ENCODE measurements around the gene SCN11A. TPM values are rescaled to one million over a fixed set of nuclear protein-coding genes. Genes with fewer than 3 reads are reported as not detected.

Gene SCN11A
- total and polyA plus RNA-seq, 9 of the 15 experiments (the other 6 are each of a cell fraction or from before 2014, with no cell fraction given) = 0.01 to 0.05 (median 0.04) TPM; not detected in 6

DNA sequence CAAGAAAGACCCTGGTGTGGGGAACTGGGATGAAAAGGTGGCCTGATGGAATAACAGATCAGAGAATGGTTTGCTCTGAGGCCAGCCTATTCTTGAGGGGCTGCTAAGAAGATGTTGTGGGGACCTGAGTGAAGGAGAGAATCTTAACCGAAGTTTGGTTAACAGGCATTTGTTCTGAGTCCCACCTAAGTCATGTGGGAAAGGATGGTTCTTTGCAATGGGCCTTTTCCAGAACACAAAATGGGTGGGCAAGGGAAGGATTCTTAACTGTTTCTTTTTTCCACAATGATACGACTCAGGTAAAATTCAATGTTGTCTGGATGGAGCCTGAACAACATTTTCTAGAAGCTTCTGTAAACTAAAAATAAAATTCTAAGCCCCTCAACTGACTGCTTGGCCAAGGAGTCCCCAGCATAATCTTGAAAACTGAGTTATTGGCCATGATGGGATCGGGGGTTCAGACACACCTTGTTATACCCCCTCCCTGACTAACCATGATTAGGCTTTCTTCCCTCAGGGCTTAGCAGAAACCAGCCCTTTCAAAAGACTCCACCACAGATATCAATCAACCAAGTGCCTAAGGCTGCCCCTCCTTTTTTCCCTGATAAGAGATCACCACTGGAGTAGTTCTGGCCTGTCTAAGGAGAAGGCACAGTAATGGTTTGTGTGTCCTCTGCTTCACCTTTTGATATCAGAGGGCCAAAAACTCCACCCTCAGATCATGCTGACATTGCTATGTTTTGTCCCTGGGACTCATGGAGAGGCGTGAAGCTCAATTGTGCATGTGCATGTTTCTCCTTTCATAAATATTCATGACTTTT, 30.1 kb downstream of the SCN11A start (continued):
- TF ChIP-seq, protein P1, sequence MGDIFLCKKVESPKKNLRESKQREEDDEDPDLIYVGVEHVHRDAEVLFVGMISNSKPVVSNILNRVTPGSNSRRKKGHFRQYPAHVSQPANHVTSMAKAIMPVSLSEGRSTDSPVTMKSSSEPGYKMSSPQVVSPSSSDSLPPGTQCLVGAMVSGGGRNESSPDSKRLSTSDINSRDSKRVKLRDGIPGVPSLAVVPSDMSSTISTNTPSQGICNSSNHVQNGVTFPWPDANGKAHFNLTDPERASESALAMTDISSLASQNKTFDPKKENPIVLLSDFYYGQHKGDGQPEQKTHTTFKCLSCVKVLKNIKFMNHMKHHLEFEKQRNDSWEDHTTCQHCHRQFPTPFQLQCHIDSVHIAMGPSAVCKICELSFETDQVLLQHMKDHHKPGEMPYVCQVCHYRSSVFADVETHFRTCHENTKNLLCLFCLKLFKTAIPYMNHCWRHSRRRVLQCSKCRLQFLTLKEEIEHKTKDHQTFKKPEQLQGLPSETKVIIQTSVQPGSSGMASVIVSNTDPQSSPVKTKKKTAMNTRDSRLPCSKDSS (IDR thresholded peaks at IDR 0.05; ENCODE audit: low read depth, partially characterized antibody) = no peak
- TF ChIP-seq SREBF2 (CRISPR knock-in tag; IDR thresholded peaks at IDR 0.05) (0 out of 2 replicates have a peak, but pooled peaks have one; percentile 56), SMARCB1 (IDR thresholded peaks at IDR 0.05; ENCODE audit: insufficient read length, low read depth) (peak; percentile 57), ZBTB7A (IDR thresholded peaks at IDR 0.05; ENCODE audit: borderline replicate concordance, control insufficient read depth, low read depth, low read length) (no peak), MTA1 (IDR thresholded peaks at IDR 0.05; ENCODE audit: borderline replicate concordance) (peak; percentile 79; the same call in 1 of the 2 replicates), RBM39 (optimal IDR thresholded peaks at IDR 0.05; ENCODE audit: low read depth, low read length) (no peak), TARDBP (IDR thresholded peaks at IDR 0.05) (no peak), CBX3 (IDR thresholded peaks at IDR 0.05; ENCODE audit: borderline replicate concordance in 1 of 2, low read length in 2 of 2) (peak in 1 of 2 experiments; percentile 30; a peak in 1 of 3 replicates), ZNF41 (CRISPR knock-in tag; conservative IDR thresholded peaks at IDR 0.05) (no peak), CTCFL (IDR thresholded peaks at IDR 0.05; ENCODE audit: borderline replicate concordance, insufficient read depth, low read depth, low read length, poor library complexity, severe bottlenecking) (no peak), ZNF778 (CRISPR knock-in tag; IDR thresholded peaks at IDR 0.05) (no peak), NBN (IDR thresholded peaks at IDR 0.05; ENCODE audit: low read depth) (peak; percentile 54; the same call in 1 of the 2 replicates), ZNF282 (CRISPR knock-in tag; IDR thresholded peaks at IDR 0.05) (no peak), REST (IDR thresholded peaks at IDR 0.05; ENCODE audit: borderline replicate concordance) (peak; percentile 52; the same call in 1 of the 2 replicates), REST (CRISPR knock-in tag; IDR thresholded peaks at IDR 0.05; ENCODE audit: low read depth) (no peak), PURB (CRISPR knock-in tag; IDR thresholded peaks at IDR 0.05; ENCODE audit: low read depth) (no peak)
